ENCODE measurements around the gene EFL1.

The EFL1 gene

DNA sequence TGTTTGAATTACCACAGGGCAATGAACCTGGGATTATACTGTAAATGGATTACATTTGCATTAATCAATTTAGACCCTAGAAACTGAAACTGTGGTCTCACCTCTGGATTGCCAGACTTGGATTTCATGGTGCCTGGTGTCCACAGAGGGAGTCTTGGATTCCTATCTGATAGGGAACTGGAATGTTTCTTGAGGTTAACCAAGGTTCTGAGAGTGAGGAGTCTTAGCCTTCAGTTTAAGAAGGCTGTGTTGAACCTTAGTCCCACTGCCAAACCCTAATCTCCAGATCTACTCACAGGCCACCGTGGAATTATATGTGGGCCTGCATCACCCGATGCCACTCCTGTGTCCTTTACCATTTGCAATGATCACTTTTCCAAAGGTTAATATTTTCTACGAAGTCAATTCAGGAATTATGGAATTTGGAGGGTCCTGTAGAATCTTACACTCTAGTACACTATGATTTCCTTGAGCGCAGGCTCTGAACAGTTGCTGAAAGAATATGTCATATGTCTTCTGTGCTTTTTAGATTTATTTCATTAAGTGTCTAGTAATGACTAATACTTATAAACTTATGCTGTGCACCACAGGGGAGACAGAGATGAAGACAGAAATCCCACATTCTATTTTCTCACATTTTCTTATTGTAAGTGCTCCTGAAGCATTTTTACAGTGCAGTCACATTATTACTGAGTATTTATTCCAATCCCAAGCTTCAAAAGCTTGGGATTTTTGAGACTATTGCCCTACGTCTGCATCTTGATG is 87.9 kb downstream of the EFL1 start:
- DNase-seq (ENCODE audit: low spot score): no peak
- TF ChIP-seq, protein P1, sequence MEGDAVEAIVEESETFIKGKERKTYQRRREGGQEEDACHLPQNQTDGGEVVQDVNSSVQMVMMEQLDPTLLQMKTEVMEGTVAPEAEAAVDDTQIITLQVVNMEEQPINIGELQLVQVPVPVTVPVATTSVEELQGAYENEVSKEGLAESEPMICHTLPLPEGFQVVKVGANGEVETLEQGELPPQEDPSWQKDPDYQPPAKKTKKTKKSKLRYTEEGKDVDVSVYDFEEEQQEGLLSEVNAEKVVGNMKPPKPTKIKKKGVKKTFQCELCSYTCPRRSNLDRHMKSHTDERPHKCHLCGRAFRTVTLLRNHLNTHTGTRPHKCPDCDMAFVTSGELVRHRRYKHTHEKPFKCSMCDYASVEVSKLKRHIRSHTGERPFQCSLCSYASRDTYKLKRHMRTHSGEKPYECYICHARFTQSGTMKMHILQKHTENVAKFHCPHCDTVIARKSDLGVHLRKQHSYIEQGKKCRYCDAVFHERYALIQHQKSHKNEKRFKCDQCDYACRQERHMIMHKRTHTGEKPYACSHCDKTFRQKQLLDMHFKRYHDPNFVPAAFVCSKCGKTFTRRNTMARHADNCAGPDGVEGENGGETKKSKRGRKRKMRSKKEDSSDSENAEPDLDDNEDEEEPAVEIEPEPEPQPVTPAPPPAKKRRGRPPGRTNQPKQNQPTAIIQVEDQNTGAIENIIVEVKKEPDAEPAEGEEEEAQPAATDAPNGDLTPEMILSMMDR (IDR thresholded peaks at IDR 0.05; ENCODE audit: extremely low read depth, missing control alignments): no peak

DNA sequence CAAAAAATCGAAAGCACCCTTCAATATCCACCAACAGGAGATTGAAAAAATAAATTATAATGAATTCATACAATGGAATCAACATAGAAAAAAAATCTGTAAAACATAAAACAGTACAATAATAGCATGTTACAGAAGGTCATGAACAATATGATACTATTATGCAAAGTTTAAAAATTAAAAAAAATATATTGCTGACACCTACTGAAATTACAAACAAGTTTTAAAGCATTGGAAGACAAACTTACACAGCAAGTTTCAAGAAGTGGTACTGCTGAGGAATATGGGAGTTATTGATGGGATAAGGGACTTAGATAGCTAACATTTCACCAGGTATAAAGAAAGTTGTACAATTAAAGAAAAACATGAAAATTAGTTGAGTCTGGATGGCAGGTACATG is 89.4 kb downstream of the EFL1 start:
- TF ChIP-seq, protein P1 (IDR thresholded peaks at IDR 0.05; ENCODE audit: extremely low read depth, missing control alignments): no peak
- DNase-seq (ENCODE audit: low spot score): no peak

DNA sequence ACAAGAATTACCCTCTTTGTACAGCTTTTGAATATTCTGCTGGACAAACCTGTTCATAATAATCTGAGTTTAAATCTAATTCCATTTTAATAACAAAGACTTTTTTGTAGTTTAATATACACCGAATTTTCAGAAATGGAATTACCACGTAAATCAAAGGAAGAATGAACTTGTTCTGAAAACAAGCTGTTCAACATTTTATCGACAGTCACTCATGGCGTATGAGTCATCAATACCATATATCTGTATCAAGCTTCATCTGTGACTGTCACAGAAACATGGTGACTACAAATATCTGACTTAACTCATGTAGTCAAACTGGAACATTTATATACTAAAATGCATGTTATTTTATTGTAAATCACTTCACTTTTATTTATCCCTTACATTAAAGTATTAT is 90.0 kb downstream of the EFL1 start:
- no peak for DNase-seq (ENCODE audit: low spot score)
- TF ChIP-seq, protein P1 (IDR thresholded peaks at IDR 0.05; ENCODE audit: extremely low read depth, missing control alignments): no peak

DNA sequence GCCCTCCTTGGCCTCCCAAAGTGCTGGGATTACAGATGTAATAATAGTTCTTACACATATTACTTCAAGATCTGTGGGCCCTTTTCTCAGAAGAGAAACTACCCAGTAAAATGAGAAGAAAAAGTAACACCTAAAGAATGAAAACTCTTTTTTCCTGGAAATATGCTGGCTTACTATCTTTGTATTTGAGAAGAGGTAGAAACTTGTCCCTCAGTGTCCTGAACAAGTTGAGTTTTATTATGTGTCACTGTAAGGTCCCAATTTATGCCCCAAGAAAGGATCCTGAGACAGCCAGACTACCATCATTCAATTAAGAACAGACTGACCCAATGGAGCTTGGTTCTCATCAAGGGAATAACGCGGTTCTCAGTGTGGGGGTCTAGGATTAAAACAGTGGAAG is 93.8 kb downstream of the EFL1 start:
- DNase-seq (ENCODE audit: low spot score): no peak
- TF ChIP-seq, protein P1 (IDR thresholded peaks at IDR 0.05; ENCODE audit: extremely low read depth, missing control alignments): no peak

DNA sequence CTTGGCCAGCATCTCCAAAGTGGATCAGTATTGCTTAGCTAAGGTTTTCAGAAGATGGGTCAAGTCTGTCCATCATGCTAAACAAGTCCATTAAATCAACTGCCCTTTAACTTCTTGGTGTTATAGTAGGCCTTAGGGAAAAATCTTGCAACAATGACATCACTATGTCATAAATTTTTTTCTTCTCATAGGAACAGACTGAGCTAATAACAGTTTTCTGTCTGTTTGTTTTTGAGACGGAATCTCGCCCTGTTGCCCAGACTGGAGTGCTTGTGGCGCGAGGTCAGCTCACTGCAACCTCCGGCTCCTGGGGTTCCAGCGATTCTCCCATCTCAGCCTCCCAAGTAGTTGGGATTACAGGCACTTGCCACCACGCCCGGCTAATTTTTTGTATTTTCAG is 94.2 kb downstream of the EFL1 start:
- DNase-seq (ENCODE audit: low spot score): no peak

DNA sequence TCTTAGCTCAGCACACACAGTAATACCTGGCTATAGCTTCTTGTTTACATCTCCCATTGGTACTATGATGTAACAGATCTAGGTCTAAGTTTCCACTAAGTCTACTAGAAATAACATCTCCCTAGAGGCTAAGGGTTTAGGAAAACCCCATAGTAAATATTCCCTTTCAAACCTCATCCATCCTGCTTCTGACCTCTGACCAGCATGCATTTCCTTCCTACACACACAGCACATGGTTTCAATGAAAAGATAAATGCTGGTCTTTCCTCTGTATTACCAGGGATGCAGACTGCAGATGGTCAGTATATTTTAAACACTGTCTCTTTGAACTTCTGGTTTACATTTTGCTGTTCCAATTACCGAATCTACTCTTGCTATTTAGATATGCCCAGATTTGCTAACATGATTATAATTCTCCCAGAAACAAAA is 96.6 kb downstream of the EFL1 start:
- peak; percentile 13 for DNase-seq (ENCODE audit: low spot score)

More for the DNA sequence above, 94.2 kb downstream of the EFL1 start:
- TF ChIP-seq, protein P1 (IDR thresholded peaks at IDR 0.05; ENCODE audit: extremely low read depth, missing control alignments): no peak

DNA sequence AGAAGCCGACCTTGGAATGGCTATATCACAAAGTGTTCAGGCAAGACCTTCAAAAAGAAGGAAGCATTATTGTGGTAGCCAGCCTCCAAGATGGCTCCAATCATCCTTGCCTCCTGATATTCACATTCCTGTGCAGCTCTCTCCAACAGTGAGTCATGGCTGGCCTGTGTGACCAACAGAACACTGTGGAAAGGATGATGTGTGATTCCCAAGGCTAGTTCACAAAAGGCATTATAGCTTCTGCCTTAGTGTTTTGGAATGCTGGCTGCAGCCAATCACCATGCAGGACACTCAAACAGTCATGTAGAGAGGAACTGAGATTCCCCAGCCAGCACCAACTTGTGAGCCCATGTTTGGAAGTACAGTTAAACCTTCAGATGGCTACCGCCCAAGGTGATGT is 102.6 kb downstream of the EFL1 start:
- TF ChIP-seq, protein P1 (IDR thresholded peaks at IDR 0.05; ENCODE audit: extremely low read depth, missing control alignments): no peak
- no peak for DNase-seq (ENCODE audit: low spot score)

More for the DNA sequence above, 96.6 kb downstream of the EFL1 start:
- TF ChIP-seq, protein P1 (IDR thresholded peaks at IDR 0.05; ENCODE audit: extremely low read depth, missing control alignments): no peak

All from GM20000 (cell line).